ENCODE data around the gene C16orf95.

- TF ChIP-seq REST (IDR thresholded peaks at IDR 0.05; ENCODE audit: insufficient read depth in 1 of 2, low read depth in 2 of 2, low read length in 1 of 2) (no peak), CTCF (IDR thresholded peaks at IDR 0.05) (no peak), POLR2AphosphoS5 (IDR thresholded peaks at IDR 0.05; ENCODE audit: low read depth, low read length) (no peak)
These were observed 16.6 kb upstream of the C16orf95 start for GRCh38 chr16:87333581-87334331.
